GM21529 (cell line): ENCODE results near the gene ENTR1.

Experiments
- ATAC-seq: cut with Tn5 transposase; IDR thresholded peaks from one replicate; pipeline ENCODE4 v1.9.1; 2021; ENCODE audit not compliant: unreplicated experiment

Gene ENTR1

DNA sequence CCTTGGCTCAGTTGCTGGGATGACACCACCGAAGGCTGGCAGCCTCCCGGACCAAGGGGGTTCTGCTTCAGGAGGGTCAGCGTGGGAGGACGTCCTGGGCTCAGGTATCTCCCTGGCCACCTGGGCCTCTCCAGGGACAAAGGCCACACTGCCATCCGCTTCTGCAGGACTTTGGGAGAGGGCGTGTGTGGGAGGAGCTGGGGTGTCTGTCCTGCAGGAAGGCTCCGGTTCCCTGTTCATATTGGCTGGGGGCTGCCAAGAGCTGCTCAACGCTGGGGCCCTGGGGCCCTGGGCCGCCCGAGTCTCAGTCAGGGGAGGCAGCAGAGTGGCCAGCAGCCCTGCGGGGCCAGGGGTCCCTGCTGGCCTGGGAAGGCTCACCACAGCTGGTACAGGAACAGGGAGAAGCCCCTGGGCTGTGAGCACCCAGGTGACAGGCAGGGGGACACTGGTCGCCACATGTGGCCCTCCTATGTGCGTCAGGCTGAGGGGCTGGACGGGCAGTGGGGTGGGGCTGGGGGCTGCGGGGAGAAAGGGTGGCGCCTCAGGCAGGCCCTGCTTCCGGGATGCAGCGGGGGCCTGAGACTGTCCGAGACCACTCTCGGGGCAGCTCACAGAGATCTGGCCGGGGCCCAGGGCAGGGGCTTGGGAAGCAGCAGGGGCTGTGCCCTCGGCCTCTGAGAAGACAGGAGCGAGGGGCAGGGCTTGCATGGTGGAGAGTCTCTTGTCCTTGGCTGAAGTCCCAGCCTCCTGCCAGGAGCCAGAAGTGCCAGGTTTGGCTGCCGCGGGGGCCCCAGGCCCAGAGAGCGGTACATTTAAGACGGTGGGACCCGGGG is 32.0 kb downstream of the ENTR1 start:
- ATAC-seq = no peak

DNA sequence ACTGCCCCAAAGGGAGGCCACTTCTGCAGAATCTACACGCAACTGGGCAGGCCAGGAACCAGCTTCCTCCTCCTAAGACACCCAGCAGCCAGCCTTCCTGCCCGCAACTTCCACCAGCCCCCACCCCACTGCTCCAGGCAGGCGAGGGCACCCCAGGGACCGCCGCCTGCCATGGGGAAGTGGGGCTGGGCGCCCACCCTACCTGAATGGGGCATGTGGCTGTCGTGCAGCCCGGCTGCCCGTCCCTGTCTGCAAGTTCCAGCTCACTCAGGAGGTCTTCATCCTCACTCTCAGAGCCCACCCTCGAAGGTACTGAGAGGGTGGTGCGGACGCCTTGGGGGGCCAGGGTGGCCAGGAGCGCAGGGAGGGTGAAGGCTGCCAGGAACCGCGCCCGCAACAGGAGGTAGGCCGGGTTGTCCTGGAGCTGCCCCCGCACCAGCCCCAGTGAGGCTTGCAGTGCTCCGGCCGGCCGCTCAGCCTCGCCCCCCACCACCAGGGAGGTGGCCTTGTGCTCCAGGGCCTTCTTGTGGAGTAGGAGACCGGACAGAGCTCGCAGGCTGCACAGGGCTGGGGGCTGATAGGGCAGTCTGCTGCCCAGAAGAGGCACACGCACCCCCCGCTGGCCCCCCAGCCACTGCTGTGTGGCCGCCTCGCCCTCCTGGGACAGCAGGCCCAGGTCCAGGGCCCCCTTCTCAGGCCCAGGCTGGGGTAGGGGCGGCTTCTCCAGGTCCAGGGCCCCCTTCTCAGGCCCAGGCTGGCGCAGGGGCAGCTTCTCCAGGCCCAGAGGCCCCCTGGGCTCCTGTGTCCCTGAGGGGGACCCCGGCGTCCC is 32.9 kb downstream of the ENTR1 start:
- no peak for ATAC-seq

GRCh38 chr9:136376457-136376856 is 34.0 kb downstream of the ENTR1 start:
- ATAC-seq = no peak

- ATAC-seq = no peak
Measured at GRCh38 chr9:136375096-136375495, 35.3 kb downstream of the ENTR1 start.

GRCh38 chr9:136374183-136374575 is 36.2 kb downstream of the ENTR1 start:
- ATAC-seq = no peak

GRCh38 chr9:136373300-136374182 is 36.9 kb downstream of the ENTR1 start, which contains the start of gene CARD9:
TSS of gene CARD9 (minus strand) at chr9:136373669. CDS start at chr9:136372078, 1,591 bp downstream.
- ATAC-seq = no peak

DNA sequence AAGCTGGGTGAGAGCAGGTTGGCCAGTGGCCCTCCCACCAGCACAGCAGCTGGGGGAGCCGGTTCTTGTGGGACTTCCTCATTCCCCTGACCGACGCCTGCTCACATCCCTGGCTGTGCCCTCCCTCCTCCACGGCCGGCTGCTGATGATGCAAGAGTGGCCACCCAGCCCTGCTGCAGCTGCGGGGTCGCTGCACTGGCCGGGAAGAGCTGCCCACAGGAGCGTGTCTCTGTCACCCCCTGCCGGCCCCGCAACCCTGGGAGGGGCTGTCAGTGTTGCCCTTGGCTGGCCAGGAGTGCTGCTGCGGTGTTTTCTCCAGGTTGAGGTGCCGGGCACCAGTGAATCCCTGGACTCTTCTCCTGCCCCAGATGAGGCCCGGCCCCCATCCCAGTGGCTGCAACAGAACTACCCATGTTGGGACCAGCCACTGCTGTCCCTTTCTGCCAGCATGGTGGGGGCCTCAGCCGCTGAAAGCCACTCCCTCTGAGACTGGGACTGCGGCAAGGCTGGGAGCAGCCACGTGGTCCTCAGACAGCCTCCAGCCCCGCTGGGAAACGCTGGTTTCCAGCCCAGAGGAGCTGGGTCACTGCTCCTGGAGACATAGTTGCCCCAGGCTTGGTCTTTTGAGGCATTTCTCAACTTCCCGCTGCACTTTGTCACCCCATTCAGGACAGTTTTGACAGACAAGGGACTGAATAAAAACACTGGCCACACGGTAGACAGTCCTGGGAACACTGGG is 37.7 kb downstream of the ENTR1 start:
- ATAC-seq = no peak

DNA sequence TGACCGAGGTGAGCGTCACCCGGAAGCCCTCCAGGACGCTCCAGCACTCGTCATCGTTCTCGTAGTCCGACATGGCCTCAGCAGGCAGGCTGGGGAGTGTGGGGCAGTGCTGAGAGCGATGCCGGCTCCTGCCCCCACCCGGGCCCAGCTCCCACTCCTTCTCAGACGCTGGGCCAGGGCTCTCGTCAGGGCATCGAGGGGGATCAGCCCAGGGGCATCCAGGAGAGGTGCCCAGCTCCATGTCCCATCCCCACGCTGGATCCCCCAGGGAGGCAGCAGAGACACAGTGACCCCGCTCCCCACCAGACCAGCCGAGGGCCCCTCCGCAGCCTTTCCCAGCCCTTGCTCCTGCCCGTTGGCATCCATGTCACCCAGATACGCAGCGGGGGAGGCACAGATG is 38.4 kb downstream of the ENTR1 start:
- ATAC-seq = no peak

DNA sequence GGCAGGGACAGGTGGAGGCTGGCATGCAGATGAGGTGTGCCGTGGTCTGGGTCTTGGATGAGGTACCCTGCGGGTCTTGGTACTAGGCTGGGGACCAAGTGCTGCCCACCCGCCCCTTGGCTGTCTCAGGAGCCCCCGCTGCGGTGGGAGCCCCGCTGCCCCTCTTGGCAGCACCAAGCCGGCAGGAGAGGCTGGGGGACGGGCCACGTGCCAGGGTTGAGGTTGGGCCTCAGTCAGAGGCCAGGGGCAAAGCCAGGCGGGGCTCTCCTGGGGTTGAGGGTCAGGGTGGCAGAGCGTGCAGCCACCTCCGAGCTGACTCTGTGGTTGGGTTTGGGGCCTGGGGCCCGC is 38.9 kb downstream of the ENTR1 start:
- ATAC-seq = no peak

- ATAC-seq = no peak
Measured at GRCh38 chr9:136370687-136371532, 39.5 kb downstream of the ENTR1 start.

DNA sequence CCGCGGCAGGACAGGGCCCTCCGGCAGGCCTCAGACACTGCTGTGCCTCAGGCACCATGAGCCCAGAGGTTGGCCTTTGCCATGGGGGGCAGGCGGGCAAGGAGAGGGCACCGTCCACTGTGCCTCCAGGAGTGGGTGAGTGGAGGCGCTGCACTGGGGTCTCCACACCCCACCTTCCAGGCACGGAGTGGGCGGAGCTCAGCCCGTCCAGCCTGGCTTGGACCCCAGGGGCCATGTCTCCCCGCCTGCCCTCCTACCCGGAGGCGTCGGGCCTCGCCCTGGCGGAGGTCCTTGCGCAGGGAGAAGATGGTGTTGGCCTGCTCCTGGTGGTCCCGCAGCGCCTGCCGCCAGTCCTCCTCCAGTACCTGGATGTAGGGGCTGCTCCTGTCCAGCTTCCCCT is 40.4 kb downstream of the ENTR1 start:
- no peak for ATAC-seq

GRCh38 chr9:136368190-136368589 is 42.2 kb downstream of the ENTR1 start:
- no peak for ATAC-seq

DNA sequence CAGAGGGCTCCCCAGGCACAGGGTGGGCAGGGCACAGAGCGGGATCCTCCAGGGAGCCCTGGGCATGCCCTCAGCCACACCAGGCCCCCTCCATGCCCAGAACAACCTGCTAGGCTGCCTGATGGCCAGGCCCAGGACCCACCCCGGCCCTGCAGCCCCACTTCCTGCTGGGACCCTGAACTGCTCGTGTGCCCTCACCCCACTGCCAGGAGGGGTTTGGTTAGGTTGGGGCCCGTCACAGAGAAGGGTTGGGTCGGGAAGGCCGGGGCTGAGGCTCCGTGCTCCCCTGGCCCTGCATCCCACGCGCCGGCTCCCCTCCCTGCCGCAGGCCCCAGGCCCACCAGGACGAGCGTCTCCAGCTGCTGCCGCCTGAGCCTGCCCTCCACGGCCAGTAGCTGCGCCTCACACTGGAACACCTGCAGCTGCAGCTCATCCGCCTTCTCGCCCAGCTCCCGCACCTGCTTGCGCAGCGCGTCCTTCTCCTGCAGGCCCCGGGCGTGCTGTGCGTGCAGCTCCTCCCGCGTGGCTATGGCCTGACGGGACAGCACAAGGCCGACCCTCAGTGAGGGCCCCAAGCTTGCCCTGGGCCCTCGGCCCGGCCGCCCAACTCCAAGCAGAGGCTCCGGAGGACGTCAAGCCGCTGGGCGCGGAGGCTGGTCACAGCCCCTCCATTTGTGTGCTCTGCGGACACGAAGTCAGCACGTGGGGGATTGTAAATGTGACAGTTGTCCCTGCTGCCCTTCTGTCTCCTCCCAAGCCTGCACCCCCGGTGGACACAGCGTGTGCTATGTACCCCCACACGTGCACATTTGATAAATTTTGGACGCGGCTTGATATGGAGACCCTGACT is 42.9 kb downstream of the ENTR1 start:
- no peak for ATAC-seq

GRCh38 chr9:136366826-136367225 is 43.6 kb downstream of the ENTR1 start:
- no peak for ATAC-seq

DNA sequence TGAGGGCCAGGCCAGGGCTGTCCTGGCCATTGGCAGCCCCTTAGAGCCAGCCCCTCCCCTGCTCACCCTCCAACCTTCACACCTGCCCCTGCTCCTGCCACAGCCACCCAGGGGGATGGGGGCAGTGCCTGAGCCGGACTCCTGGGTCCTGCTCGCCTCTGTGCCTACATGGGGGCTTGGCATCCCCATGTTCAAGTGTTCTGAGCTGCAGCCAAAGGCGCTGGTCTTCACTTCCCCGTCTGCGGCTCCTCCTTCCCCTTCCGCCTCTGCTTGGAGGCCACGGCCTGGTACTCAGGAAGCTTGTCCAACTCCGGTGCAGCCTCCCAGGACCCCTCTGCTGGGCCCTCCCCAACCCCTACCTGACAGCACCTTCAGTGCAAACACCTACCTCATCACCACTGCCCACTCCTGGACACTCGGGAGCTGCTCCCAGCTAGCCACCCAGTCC is 44.6 kb downstream of the ENTR1 start:
- no peak for ATAC-seq

DNA sequence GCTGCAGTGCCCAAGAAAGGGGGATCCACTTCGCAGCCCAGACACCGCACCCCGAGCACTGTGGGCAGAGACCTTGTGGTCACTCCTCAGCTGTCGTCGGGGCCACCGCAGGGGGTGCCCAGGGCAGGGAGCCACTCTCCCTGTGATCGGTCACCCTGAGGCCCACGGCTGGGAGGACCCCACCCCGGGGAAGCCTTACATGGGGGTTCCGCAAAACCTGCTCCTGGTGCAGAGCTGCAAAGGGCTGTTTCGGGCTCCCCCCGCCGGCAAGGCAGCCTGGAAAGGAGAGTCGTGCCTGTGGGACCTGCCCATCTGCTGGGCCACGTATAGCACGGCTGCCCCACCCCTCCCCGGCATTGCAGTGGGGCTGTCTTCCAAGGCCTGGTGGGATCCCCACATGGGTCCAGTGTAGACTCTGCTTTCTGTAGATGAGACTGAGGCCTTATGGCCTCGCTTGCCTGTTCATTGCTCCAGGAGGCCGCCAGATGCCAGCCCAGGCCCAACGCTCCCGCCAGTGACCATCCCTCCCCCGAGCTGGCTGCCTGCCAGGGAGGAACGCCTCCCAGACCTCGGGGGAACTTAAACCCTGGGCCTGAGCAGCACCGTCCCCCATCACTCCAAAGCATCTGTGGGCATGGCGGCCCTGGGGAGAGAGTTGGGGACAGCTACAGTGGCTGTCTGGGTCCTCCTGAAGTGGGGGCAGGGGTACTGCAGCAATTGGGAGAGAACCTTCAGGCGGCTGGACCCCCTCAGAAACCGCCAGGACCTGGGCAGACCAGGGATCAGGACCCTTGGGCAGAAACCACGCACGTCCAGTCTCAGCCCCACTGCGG is 45.3 kb downstream of the ENTR1 start:
- no peak for ATAC-seq

DNA sequence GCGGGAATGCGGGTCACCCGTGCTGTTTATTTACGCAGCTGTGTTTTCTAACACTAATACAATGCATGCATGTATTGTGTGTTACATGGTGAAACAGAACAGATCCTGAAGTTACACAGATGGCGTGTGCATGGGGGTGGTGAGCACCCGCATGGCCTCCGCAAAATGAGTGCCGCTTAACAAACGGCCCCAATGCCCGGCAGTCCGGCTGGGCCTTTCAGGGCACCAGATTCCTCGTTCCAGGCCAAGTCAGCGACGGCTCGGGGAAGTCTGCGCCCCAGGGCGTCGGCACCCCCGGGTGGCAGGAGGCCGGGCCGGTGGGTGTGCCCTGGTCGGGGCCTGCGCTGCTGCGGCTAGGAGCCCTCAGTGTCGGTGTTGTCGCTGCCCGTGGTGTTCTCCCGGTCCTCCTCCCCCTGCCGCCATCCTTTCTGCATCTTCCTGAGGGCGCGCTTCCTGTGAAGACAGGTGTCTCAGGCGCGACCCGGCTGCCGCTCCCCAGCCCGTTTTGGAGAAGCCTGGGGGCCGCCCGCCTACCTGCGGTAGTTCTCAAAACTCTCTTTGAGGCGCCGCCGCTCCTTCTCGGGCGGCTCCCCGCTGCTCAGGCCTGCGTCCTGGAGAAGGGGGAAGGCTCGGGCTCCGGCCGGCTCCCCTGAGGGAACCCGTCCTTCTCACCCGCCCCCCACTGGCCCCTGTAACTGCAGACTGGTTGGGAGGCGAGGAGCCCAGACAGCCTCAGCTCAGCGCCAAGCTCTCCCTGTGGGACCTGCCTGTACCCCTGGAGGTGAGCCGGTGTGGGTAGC is 46.3 kb downstream of the ENTR1 start:
- no peak for ATAC-seq
